Neutrophil (primary cell): ENCODE data around the gene WFDC5.

ENCODE experiments used
- H3K27ac ChIP-seq: fragments of 200-600 bp; sonication (generic); 2 replicates; pipeline ENCODE4 v1.5.1; 2016; ENCODE audit warnings: mild to moderate bottlenecking, moderate library complexity
- H3K27me3 ChIP-seq: fragments of 200-600 bp; sonication (generic); 2 replicates; pipeline ENCODE4 v1.6.0; 2016; ENCODE audit warnings: mild to moderate bottlenecking
- H3K36me3 ChIP-seq: fragments of 200-600 bp; sonication (generic); 2 replicates; pipeline ENCODE4 v1.5.1; 2017
- H3K4me1 ChIP-seq, 2 experiments: fragments of 200-600 bp in 1 of 2; sonication (generic) in 1 of 2; 1 replicate in 1 of 2; 2 replicates in 1 of 2; pipeline versions ENCODE4 v1.5.1 to v1.6.1; 2013 to 2016; ENCODE audit warnings: low read depth in 1 of 2, low read length in 1 of 2, mild to moderate bottlenecking in 1 of 2, moderate library complexity in 1 of 2; ENCODE audit not compliant: control insufficient read depth in 1 of 2, insufficient read depth in 1 of 2
- H3K4me3 ChIP-seq, 2 experiments: fragments of 200-600 bp in 1 of 2; sonication (generic) in 1 of 2; 1 replicate in 1 of 2; 2 replicates in 1 of 2; pipeline ENCODE4 v1.5.1; 2013 to 2016; ENCODE audit warnings: low read depth in 1 of 2, low read length in 1 of 2, mild to moderate bottlenecking in 1 of 2, moderate library complexity in 1 of 2
- H3K9me3 ChIP-seq: fragments of 200-600 bp; sonication (generic); 2 replicates; pipeline ENCODE4 v1.5.1; 2016
- TF ChIP-seq, protein P1 (sequence below): fragments of 200-600 bp; sonication (generic); IDR thresholded peaks from 2 replicates; pipeline ENCODE4 v1.5.1; 2016; ENCODE audit warnings: antibody characterized with exemption

WFDC5 gene

DNA sequence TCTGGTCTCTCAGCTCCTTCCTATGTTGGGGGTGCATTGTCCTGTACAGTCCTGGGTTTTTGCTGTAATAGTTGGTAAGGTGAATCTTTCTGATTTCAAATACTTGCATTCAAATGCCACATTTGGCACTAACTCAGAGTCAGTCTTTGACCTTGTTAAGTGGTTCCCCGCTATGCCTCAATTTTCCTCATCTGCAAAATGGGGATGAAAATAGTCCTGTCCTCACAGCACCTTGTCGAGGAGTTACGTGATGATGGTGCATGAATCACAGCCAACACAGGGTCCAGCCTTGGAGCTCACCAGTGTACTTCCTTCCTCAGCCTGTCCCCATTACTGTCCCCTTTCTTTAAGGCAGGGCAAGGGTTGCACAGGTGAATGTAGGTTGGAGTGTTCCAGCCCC lies 1.1 kb downstream of the WFDC5 start:
- H3K27me3 ChIP-seq = peaks cover 55% of the 10 kb centered on the region

GRCh38 chr20:45112754-45113153 lies 2.2 kb downstream of the WFDC5 start:
- Histone ChIP-seq H3K4me1 (no peaks in the 10 kb centered on the region), H3K27me3 (peaks cover 51% of the 10 kb centered on the region), H3K36me3 (no peaks in the 10 kb centered on the region), H3K27ac (no peak overlapping the region), H3K4me3 (no peak overlapping the region), H3K9me3 (no peaks in the 10 kb centered on the region)
- TF ChIP-seq, protein P1, sequence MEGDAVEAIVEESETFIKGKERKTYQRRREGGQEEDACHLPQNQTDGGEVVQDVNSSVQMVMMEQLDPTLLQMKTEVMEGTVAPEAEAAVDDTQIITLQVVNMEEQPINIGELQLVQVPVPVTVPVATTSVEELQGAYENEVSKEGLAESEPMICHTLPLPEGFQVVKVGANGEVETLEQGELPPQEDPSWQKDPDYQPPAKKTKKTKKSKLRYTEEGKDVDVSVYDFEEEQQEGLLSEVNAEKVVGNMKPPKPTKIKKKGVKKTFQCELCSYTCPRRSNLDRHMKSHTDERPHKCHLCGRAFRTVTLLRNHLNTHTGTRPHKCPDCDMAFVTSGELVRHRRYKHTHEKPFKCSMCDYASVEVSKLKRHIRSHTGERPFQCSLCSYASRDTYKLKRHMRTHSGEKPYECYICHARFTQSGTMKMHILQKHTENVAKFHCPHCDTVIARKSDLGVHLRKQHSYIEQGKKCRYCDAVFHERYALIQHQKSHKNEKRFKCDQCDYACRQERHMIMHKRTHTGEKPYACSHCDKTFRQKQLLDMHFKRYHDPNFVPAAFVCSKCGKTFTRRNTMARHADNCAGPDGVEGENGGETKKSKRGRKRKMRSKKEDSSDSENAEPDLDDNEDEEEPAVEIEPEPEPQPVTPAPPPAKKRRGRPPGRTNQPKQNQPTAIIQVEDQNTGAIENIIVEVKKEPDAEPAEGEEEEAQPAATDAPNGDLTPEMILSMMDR = no peak

More for the DNA sequence above, 1.1 kb downstream of the WFDC5 start:
- Histone ChIP-seq H3K9me3 (no peaks in the 10 kb centered on the region), H3K36me3 (no peaks in the 10 kb centered on the region), H3K4me3 (no peak overlapping the region), H3K4me1 (no peaks in the 10 kb centered on the region), H3K27ac (no peak overlapping the region)
- TF ChIP-seq, protein P1 = no peak

DNA sequence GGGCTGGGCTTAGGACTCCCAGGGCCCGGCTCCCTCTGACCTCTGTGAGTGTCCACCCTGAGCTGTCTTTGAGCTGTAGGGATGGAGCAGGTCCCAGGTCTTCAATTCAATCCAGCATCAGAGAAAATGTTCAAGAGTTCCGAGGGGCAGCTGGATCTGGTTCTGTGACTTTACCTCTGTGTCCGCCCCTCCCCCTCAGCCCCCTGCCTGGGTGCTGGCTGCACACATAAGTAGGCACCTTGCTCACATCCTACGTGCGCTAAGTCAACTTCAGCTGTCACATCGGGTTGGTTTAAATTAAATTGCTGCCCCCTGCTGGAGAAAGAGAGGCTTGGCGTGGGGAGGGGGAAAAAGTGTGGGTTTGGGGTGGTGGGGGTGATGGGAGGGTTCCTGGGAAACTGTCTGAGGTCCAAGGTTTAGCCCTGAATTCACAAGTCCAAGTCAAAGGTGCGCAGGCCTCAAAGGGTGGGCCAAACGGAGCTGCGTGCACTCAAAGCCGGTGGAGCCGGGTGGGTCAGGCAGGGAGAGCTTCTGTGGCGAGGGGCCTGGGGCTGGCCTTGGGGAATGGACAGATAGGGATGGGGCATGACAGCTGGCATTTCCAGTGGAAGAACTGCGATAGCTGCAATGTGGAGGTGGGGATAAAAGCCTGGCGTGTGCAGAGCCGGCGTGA lies 3.0 kb downstream of the WFDC5 start:
- no peak overlapping the region for H3K4me3 ChIP-seq
- H3K36me3 ChIP-seq = no peaks in the 10 kb centered on the region
- H3K27ac ChIP-seq = no peak overlapping the region
- no peaks in the 10 kb centered on the region for H3K9me3 ChIP-seq
- H3K27me3 ChIP-seq = peaks cover 51% of the 10 kb centered on the region
- H3K4me1 ChIP-seq = no peaks in the 10 kb centered on the region
- TF ChIP-seq, protein P1 = peak; percentile 24

DNA sequence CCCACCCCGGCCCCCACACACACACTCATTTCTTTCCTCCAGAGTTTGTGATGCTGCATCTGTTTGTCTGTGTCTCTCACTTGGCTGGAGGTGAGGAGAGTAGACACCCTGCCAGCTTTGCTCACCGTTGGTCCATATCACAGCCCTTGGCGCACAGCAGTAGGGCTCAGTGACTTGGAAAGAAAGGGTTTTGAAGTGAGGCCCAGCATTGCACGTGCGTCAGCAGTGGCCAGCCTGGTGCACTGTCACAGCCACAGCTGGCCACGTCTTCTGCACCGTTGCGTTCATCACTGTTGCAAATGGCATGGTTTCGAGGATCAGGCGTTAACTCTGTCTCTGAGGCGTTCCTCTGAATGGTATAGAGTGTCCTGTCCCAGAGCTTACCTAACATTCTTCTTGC lies 3.7 kb downstream of the WFDC5 start:
- H3K27me3 ChIP-seq = peaks cover 57% of the 10 kb centered on the region
- no peak overlapping the region for H3K4me3 ChIP-seq
- H3K9me3 ChIP-seq = no peaks in the 10 kb centered on the region
- no peaks in the 10 kb centered on the region for H3K36me3 ChIP-seq
- TF ChIP-seq, protein P1 = no peak
- H3K4me1 ChIP-seq = no peaks in the 10 kb centered on the region
- no peak overlapping the region for H3K27ac ChIP-seq

GRCh38 chr20:45110301-45110700 lies 4.7 kb downstream of the WFDC5 start:
- peaks cover 57% of the 10 kb centered on the region for H3K27me3 ChIP-seq
- TF ChIP-seq, protein P1 = no peak
- H3K4me3 ChIP-seq = no peak overlapping the region
- no peaks in the 10 kb centered on the region for H3K36me3 ChIP-seq
- H3K4me1 ChIP-seq = no peaks in the 10 kb centered on the region
- no peaks in the 10 kb centered on the region for H3K9me3 ChIP-seq
- H3K27ac ChIP-seq = no peak overlapping the region
